Fibroblast of villous mesenchyme (primary cell): ENCODE data around the gene RBP2. TPM values are rescaled to one million over a fixed set of nuclear protein-coding genes. Genes with fewer than 3 reads are reported as not detected.

Source experiments
- DNase-seq: peaks from one replicate; pipeline ENCODE4 v3.0.0-alpha.2; 2010; ENCODE audit warnings: low read depth
- H3K4me3 ChIP-seq: 2 replicates; pipeline ENCODE4 v1.5.1; 2011; ENCODE audit warnings: low read depth, mild to moderate bottlenecking, low read length
- CTCF ChIP-seq: IDR thresholded peaks from 2 replicates; pipeline ENCODE4 v1.5.1; 2012; ENCODE audit warnings: low read depth, mild to moderate bottlenecking, low read length; ENCODE audit not compliant: insufficient read depth
- total RNA-seq: library from RNA; depleted of rRNA; stranded (reverse); fragments of >200 nt; gene quantifications from 2 replicates; pipeline ENCODE4 v1.2.3, GENCODE V29; 2012

The RBP2 gene
- total RNA-seq, 1 donor = not detected

DNA sequence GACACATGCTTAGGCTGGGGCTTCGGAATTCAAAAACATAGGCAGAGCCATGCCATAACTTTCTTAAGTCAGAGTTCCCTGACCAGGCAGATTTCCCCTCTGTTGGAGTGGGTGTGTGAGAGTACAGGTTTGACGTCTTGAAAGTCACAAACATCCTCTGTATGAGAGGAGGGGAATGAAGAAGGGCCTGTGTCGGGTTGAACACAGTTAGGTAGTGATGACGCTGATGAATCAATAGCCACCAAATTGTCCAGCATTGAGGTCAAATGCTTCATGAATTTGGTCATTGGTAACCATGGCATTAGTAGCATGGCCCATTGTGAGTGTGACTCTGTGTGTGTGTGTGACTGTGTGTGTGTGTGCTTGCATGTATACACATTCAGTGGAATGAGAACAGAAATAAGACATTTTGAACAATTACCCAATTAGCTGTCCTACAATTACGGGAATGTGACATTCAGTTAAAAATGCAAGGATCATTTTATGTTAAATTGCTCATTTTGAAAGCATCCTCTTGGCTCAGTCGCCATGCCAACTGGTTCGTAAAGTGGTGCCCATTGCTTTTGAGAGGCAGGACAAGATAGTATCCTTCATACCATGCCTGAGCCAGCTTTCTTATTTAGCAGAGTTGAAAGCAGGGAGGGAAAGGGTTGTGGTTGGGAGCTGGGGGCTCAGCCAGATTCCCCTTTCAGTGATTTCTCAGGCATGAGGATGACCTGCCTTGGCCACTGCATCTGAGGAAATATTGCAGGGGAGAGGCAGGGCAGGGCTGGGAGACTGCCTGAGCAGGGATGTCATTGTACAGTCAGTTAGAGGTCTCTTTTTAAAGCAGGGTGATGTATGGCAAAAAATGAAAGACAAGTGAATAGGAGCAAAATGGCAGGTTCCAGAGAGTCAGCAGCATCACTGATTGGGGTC is 35.4 kb downstream of the RBP2 start:
- TF ChIP-seq CTCF = no peak
- no peak overlapping the region for H3K4me3 ChIP-seq
- no peak for DNase-seq

DNA sequence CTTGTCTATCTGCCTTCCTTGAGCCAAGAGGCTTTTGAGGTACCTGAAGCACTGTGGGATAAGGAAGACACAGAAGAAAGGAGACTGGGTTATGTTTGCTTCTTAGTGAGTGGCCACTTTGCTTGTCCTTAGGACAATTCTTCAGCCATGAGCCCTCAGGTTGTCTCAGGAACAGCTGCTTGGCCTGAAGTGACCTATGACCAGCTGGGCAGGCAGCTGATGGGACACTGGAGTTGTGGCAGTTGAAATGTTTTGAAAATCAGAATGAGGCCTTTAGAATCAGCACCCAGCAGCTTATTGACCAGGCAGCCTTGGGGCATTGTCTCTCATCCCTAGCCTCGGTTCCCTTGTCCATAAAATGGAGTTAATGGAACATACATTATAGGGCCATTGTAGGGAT is 37.0 kb downstream of the RBP2 start:
- no peak for TF ChIP-seq CTCF
- no peak for DNase-seq
- H3K4me3 ChIP-seq = no peak overlapping the region

DNA sequence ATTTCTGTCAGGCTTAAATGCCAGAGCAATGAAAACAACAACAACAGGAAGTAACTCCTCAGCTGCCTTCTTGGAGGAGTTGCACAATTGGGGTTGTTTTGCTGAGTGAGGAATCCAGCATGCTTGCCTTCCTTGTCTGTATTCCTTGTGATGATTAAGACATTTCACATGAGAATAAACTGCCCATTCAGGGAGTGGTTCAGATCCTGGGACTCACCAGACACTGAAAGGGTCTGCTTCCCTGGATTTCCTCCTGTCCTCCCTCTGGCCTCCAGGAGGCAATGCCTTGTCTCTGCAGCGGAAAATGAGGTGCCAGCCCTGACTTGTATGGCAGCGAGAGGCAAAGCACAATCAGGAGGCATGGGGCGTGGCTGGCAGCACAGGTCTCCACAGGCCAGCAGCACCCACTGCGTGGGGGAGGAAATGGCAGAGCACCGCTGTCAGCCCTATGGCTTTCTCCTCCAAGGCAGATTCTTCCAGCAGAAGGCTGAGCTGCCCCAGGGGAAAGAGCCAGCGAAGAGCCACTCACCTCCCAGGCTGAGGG is 41.5 kb downstream of the RBP2 start:
- peak; percentile 91 for DNase-seq
- no peak for TF ChIP-seq CTCF
- no peak overlapping the region for H3K4me3 ChIP-seq

DNA sequence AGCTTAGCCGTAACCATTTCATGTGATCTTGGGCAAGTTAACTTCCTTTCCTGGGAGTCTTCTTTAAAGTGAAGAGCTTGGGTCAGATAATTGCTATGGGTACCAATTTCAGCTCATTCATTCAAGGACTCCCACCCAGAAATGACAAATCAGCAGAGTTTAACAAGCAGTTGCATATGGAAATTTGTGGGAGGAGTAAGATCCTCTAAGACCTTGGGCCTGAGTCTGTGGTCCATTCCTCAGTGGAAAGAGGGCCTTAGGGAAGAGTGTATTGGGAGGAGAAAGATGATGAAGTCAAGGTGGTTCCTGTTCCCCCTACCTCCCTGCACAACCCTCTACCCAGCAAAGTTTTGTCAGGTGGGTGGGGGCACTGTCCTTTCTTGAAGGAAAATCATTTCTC is 42.1 kb downstream of the RBP2 start:
- no peak overlapping the region for H3K4me3 ChIP-seq
- no peak for DNase-seq
- no peak for TF ChIP-seq CTCF

GRCh38 chr3:139433089-139433488 is 43.2 kb downstream of the RBP2 start:
- TF ChIP-seq CTCF = no peak
- H3K4me3 ChIP-seq = no peak overlapping the region
- no peak for DNase-seq

- no peak overlapping the region for H3K4me3 ChIP-seq
- TF ChIP-seq CTCF = no peak
- DNase-seq = no peak
These were observed 45.8 kb downstream of the RBP2 start for GRCh38 chr3:139430493-139430892.
